Prostate gland (tissue), 2 donors: ENCODE measurements around the gene DOCK3.

Experiments used
- CTCF ChIP-seq, 4 experiments: fragments of 200-600 bp in 2 of 4; fragments of 450-650 bp in 2 of 4; sonication (generic) in 2 of 4; IDR thresholded peaks; 1 replicate in 3 of 4; 2 replicates in 1 of 4; pipeline ENCODE4 v1.5.1; 2016 to 2019; ENCODE audit warnings: antibody characterized with exemption in 4 of 4, mild to moderate bottlenecking in 2 of 4, moderate library complexity in 2 of 4
- POLR2A ChIP-seq: fragments of 450-650 bp; IDR thresholded peaks from one replicate; pipeline ENCODE4 v1.6.1; 2016; ENCODE audit warnings: antibody characterized with exemption, mild to moderate bottlenecking
- POLR2AphosphoS5 ChIP-seq: sonication (generic); formaldehyde crosslinking; IDR thresholded peaks from one replicate; pipeline ENCODE4 v1.6.1; 2017; ENCODE audit warnings: antibody characterized with exemption

DNA sequence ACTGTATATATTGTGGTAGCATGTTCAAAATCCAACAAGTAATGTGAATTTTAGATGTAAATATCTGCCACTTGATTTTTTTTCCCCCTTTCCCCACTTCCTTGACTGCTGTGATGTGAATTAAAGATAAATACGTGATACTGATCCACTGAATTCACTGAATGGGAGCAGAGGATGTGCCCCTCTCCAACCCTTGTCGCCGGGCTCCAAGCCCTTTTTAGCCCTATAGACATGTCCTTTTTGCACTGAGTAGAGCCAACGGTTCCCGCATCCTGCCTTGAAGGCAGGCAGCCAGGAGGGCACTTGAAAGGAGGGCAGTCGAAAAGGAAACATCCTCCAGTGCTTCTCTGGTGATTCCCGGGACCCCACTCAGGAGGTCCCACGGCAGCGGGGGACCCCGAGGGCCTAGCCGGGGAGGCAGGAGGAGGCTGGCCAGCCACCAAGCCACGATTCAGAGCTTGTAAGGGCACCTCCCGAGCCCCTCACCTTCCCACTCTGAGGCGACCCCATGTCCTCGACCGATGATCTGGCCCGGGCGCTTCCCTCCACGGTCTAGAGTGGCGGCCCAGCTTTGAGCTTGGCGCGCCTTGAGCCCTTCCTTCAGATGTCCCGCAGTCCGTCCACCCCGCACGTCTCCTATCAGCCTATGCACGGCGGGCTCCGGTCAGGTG, 709.5 kb downstream of the DOCK3 start:
- no peak for TF ChIP-seq CTCF (IDR thresholded peaks at IDR 0.05)
- TF ChIP-seq POLR2A: no peak
- TF ChIP-seq POLR2AphosphoS5: no peak
